Activated T-cell treated with anti-CD3 and anti-CD28 coated beads for 48 hours (primary cell): ENCODE data around the gene FAM98C.

ENCODE experiments used
- DNase-seq: peaks from one replicate; pipeline ENCODE4 v3.0.0-alpha.2; 2020; ENCODE audit warnings: low read depth

Gene FAM98C

DNA sequence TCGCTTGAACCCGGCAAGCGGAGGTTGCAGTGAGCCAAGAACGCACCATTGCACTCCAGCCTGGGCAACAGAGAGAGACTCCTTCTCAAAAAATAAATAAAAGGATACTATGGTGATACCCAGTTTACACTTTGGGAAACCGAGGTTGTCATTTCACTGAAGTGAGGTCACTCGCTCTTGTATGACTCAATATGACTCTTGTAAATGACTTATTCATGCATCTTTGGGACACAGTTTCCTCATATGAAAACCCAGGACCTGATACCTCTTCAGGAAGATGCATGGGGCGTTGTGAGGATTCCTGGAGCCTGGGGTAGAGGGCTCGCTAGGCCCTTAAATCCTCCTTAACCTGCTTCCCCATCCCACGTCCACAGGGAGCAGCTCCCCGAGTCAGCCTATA lies 24.0 kb upstream of the FAM98C start:
- no peak for DNase-seq

DNA sequence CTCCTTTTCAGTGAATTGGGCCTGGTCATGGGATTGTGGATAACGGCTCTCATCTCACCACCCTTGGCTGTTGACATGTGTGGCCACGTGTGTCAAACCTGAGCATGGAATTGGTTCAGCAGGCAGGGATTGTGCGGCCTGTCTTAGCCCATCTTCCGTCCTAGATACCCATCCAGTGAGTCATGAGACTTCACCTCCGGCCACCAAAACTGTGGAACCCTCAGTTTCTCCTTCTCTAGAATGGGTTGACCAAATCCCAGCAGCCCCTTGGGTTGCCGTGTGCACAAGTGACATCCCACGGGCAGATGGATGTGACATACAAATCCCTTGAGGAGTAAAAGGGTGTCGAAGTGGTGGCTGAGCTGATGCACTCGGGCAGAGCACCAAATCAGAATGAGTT lies 21.8 kb upstream of the FAM98C start:
- DNase-seq = no peak

DNA sequence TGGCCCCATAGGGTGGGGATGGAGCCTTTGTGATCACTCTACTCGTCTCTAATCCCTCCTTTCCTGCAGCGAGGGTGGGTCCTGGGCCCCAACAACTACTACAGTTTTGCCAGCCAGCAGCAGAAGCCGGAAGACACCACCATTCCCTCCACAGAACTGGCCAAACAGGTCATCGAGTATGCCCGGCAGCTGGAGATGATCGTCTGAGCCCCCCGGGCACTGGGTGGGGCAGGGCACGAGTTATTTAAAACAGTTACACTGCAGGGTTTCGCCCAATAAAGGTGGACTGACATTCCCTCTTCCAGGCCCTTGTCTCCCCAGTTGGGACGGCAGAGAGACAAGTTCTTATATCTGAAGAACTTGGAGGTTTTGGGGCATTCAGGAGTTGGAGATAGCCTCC lies 19.7 kb upstream of the FAM98C start:
- DNase-seq = no peak

DNA sequence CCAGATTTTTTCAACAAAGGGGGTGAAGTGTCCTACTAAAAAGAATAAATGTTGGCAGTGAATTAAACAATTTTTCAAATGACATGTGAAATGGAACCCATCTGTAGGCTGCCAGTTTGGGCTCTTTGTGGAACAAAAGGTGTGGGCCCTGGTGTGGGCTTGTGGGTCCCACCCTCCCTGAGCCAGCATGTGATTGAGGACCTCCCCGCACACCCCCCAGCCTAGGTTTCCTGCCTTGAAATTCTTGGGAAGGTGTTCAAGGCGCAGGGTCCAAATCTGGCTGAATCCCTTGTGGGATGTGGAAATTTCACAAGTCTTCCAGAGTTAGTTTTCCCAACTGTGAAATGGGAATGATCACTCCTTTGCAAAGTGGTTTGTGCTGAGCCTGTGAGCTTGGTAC lies 19.1 kb upstream of the FAM98C start:
- no peak for DNase-seq

DNA sequence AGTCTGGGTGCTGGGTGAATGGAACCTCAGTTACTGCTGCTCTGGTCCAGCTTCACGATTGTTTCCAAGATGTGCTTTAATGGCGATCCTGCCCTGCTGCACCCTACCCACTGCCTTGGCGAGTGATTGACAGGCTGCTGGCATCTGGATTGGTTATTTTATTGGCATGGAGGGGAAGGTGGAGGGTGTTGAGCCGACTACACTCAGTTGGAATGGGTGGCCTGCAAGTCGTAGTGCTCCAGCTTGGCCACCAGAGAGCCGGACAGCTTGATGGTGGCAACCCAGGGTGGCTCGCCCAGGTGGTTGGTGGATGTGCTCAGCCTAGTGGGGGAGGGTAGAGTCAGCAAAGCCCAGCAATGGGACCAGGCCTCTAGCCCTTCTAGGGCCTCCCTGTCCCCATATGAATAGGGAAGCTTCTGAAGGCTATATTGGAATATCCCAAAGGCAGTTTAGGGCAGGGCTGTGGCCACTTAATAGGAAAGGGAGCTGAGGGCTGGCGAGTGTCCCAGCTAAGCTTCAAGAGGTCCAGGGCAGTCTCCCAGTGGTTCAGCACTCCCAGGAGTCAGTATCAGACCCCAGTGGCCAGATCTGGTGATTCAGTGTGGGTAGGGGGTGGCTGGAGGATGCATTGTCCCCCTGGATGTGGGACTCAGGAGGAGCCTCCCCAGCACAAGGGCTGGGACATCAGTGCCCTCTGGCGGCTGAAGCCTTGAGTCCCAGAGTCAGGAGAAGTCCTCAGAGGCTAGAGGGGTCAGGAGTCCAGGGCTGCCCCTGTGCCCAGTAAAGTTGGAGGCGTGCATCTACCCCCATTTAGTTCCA lies 18.5 kb upstream of the FAM98C start:
- no peak for DNase-seq

GRCh38 chr19:38385057-38385803 lies 17.7 kb upstream of the FAM98C start:
- DNase-seq = no peak

GRCh38 chr19:38385804-38386257 lies 17.1 kb upstream of the FAM98C start:
- no peak for DNase-seq

- no peak for DNase-seq
These were observed 16.5 kb upstream of the FAM98C start for GRCh38 chr19:38386300-38386970.

- DNase-seq = no peak
These were observed 15.8 kb upstream of the FAM98C start for GRCh38 chr19:38386971-38387549.

GRCh38 chr19:38387550-38388348 lies 15.1 kb upstream of the FAM98C start, which contains the start of gene GGN:
Gene GGN, minus strand, starts transcription at chr19:38388034. Its CDS starts 773 bp downstream, at chr19:38387261.
- DNase-seq = peak; percentile 80

GRCh38 chr19:38388349-38389100 lies 14.4 kb upstream of the FAM98C start, which contains the start of gene SPRED3:
Gene SPRED3, plus strand, starts transcription at chr19:38388697. Its CDS starts 1,606 bp downstream, at chr19:38390303.
- DNase-seq = no peak

DNA sequence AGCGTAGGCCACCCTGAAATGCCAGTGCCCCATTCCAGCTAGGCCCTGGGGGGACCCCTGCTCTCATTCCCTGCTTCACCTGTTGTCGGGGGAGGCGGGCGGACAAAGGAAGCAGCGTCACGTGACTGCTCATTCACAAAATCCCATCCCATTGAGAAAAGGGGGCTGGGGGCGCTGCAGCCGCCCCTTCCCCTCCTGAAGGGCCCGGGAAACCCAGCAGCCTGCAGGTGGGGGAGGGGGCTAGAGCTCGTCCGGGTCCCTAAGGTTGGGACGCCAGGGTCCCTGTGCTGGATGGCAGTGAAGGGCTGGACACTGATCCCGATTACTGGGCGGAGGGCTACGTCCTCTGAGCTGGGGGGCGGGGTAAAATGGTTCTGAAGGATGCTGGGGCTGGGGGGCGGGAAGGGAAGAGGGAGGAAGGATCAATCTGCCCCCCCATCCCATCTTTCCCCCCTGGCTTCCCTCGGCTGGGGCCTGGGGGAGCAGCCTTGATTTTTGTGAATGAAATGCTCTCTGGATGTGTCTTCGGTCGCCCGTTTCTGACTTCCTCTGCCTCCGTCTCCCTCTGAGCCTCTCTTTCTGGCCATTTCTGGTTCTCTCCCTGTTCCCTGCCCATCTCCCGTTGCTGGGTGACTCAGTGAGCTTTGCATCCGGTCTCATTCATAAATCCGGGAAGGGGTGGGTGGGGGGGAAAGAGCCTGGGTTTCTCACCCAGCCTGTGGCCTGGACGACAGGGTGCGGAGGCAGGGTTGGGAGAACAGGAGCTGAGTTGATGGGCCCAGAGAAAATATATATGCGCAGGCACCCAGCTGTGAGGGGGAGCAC lies 13.6 kb upstream of the FAM98C start:
- no peak for DNase-seq

- DNase-seq = no peak
These were observed 12.7 kb upstream of the FAM98C start for GRCh38 chr19:38389957-38390924.

DNA sequence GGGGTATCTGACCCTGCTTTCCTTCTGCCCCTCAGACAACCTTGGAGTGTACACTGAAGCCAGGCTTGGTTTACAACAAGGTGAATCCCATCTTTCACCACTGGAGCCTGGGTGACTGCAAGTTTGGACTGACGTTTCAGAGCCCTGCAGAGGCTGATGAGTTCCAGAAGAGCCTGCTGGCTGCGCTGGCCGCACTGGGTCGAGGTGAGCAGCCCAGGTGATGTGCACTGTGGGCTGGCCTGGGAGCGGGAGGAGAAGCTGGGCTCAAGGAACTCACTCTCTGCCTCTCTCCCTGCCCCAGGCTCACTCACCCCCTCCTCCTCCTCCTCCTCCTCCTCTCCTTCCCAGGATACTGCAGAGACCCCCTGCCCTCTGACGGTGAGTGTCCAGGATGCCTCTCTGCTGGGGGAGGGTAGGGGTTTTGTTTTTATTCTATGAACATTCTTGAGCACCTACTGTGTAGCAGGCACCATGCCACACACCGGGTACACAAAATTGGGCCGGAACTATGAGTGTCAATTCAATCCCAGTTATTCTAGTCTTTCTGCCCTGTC lies 10.9 kb upstream of the FAM98C start:
- no peak for DNase-seq

- DNase-seq = no peak
These were observed 10.1 kb upstream of the FAM98C start for GRCh38 chr19:38392707-38393308.

DNA sequence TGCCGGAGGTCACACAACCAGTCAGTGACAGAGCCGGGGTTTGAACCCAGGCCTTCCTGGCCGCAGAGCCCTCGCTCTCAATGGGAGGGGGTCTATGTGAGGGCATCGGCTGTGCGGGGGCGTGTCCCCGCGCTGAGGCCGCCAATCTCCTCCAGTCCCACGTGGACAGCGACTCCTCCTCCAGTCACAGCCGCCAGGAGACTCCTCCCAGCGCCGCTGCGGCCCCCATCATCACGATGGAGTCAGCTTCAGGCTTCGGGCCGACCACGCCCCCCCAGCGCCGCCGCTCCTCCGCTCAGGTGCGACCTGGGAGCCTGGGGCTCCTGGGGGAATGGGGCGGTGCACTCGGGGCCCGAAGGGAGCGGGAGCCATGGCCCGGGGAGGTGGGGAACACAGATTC lies 8.4 kb upstream of the FAM98C start:
- DNase-seq = peak; percentile 78

GRCh38 chr19:38395381-38396114 lies 7.3 kb upstream of the FAM98C start:
- peak; percentile 49 for DNase-seq
